ENCODE results near the gene OR6J1.

DNA sequence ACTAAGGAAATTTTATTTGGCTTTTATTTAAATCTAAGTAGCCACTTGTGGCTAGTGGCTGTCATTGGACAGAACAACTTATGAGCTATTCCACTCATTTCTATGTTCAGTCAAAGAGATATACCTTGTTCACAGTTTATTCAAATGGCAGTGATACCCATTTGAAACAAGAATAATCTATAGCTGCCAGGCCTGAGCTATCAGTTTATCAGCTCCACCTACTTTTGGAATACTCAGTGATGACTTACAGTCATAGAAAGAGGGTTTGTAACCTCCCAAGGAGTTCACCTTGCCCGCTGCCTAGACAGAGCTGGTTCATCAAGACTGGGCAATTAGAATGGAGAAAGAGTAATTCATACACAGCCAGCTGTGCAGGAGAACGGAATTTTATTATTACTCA lies 50.6 kb downstream of the OR6J1 start:
- TF ChIP-seq, protein P1, sequence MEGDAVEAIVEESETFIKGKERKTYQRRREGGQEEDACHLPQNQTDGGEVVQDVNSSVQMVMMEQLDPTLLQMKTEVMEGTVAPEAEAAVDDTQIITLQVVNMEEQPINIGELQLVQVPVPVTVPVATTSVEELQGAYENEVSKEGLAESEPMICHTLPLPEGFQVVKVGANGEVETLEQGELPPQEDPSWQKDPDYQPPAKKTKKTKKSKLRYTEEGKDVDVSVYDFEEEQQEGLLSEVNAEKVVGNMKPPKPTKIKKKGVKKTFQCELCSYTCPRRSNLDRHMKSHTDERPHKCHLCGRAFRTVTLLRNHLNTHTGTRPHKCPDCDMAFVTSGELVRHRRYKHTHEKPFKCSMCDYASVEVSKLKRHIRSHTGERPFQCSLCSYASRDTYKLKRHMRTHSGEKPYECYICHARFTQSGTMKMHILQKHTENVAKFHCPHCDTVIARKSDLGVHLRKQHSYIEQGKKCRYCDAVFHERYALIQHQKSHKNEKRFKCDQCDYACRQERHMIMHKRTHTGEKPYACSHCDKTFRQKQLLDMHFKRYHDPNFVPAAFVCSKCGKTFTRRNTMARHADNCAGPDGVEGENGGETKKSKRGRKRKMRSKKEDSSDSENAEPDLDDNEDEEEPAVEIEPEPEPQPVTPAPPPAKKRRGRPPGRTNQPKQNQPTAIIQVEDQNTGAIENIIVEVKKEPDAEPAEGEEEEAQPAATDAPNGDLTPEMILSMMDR (conservative IDR thresholded peaks at IDR 0.05; ENCODE audit: low read depth, low read length) = no peak
- no peak for TF ChIP-seq EZH2 (IDR thresholded peaks at IDR 0.05; ENCODE audit: borderline replicate concordance, low read depth, low read length, poor library complexity, severe bottlenecking)

Measured in A673 (cell line).